ENCODE measurements around the gene UCP2.

UCP2 gene

GRCh38 chr11:74021998-74022397, 39.4 kb upstream of the UCP2 start:
- H3K27ac ChIP-seq = no peak overlapping the region
- ChIA-PET CTCF (no interaction called here), POLR2A (ENCODE audit: low non-redundant PET) (no interaction called here)
- TF ChIP-seq, protein P1, sequence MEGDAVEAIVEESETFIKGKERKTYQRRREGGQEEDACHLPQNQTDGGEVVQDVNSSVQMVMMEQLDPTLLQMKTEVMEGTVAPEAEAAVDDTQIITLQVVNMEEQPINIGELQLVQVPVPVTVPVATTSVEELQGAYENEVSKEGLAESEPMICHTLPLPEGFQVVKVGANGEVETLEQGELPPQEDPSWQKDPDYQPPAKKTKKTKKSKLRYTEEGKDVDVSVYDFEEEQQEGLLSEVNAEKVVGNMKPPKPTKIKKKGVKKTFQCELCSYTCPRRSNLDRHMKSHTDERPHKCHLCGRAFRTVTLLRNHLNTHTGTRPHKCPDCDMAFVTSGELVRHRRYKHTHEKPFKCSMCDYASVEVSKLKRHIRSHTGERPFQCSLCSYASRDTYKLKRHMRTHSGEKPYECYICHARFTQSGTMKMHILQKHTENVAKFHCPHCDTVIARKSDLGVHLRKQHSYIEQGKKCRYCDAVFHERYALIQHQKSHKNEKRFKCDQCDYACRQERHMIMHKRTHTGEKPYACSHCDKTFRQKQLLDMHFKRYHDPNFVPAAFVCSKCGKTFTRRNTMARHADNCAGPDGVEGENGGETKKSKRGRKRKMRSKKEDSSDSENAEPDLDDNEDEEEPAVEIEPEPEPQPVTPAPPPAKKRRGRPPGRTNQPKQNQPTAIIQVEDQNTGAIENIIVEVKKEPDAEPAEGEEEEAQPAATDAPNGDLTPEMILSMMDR (conservative IDR thresholded peaks at IDR 0.05; ENCODE audit: low read depth) = no peak
- DNase-seq (ENCODE audit: low spot score) = no peak

GRCh38 chr11:74020539-74020938, 37.9 kb upstream of the UCP2 start:
- TF ChIP-seq, protein P1 (conservative IDR thresholded peaks at IDR 0.05; ENCODE audit: low read depth) = no peak
- DNase-seq (ENCODE audit: low spot score) = no peak
- H3K27ac ChIP-seq = no peak overlapping the region
- POLR2A ChIA-PET (ENCODE audit: low non-redundant PET) = no interaction called here
- CTCF ChIA-PET = no interaction called here

DNA sequence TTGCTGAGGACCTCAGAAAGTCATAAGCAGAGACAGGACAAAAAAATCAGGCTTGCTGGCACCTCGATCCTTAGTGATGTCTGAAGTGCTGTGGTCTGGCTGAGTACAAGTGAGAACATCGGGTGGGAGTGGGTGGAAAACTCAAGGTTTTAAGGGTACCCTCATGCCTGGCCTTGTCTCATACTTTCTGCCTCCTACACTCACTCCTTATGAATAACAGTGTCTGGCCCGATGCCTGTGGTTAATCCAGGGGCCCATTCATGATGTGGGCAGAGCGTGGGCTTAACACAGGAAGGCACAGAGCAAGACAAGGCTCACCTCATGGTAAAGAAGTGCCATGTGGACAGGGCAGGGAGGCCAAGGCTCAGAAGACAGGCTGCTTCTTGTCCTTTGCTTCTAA, 37.2 kb upstream of the UCP2 start:
- no peak overlapping the region for H3K27ac ChIP-seq
- DNase-seq (ENCODE audit: low spot score) = no peak
- TF ChIP-seq, protein P1 (conservative IDR thresholded peaks at IDR 0.05; ENCODE audit: low read depth) = no peak
- CTCF ChIA-PET = no interaction called here
- POLR2A ChIA-PET (ENCODE audit: low non-redundant PET) = no interaction called here

- ChIA-PET POLR2A (ENCODE audit: low non-redundant PET) (no interaction called here), CTCF (interaction anchor here (0.7 to 1.0 kb wide), 2 partner anchors 18 to 63 kb away, joined by 3 to 7 read pairs; no protein-coding TSS in a partner anchor)
- DNase-seq (ENCODE audit: low spot score) = no peak
- H3K27ac ChIP-seq = no peak overlapping the region
- TF ChIP-seq, protein P1 (conservative IDR thresholded peaks at IDR 0.05; ENCODE audit: low read depth) = no peak
Measured at GRCh38 chr11:74019104-74019738, 36.6 kb upstream of the UCP2 start.

- TF ChIP-seq, protein P1 (conservative IDR thresholded peaks at IDR 0.05; ENCODE audit: low read depth) = no peak
- ChIA-PET CTCF (interaction anchor here (1.0 kb wide), 1 partner anchor 19 kb away, joined by 7 read pairs; no protein-coding TSS in a partner anchor), POLR2A (ENCODE audit: low non-redundant PET) (interaction anchor here (0.7 kb wide), 1 partner anchor 153 kb away, joined by 3 read pairs; the partner anchor contains the start of gene PPME1)
- H3K27ac ChIP-seq = peak overlapping the region; percentile 34
- no peak for DNase-seq (ENCODE audit: low spot score)
Measured at GRCh38 chr11:74018331-74019005, 35.8 kb upstream of the UCP2 start.

DNA sequence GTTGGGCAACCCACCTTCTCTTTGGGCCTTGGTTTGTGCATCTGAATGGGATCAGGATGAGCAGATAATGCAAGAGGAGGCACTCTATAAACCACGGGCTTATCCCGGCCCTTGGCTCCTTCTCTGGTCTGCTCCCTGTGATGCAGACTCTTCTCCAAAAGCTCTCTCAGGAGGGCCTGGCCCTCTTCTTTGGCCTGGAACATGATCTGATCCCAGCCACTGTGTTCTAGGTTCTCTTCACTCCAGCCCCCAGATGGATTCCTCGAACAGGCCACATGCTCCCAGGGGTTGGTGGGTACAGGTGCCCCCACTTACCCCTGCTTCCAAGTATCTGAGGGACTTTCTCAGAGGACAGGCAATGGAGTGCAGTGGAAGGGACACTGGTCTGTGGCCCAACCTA, 35.0 kb upstream of the UCP2 start:
- TF ChIP-seq, protein P1 (conservative IDR thresholded peaks at IDR 0.05; ENCODE audit: low read depth) = no peak
- H3K27ac ChIP-seq = no peak overlapping the region
- CTCF ChIA-PET = no interaction called here
- no peak for DNase-seq (ENCODE audit: low spot score)
- POLR2A ChIA-PET (ENCODE audit: low non-redundant PET) = no interaction called here
